Posterior cingulate gyrus (tissue), 11 donors: ENCODE results near the gene IP6K1.

Source experiments
- DNase-seq, 10 donors: peaks; one replicate each; pipeline versions ENCODE4 v3.0.0 to v3.0.0-alpha.2; 2020 to 2021; ENCODE audit warnings: mixed read lengths in 3 of 10
- intact Hi-C: fragments of 100-400 bp; cut with DNase I; formaldehyde crosslinking; loops from one replicate; pipeline ENCODE4 v1.15.1; 2023

IP6K1 gene

GRCh38 chr3:49681543-49681942 is 104.8 kb downstream of the IP6K1 start:
- peak in 1 of 10 donors; percentile 75 for DNase-seq
- intact Hi-C loops = no loop called here

GRCh38 chr3:49681232-49681522 is 105.2 kb downstream of the IP6K1 start:
- intact Hi-C loops = no loop called here

GRCh38 chr3:49680493-49681231 is 105.7 kb downstream of the IP6K1 start:
- intact Hi-C loops = no loop called here
- DNase-seq = peak in 4 of 10 donors; percentile 35 to 84 (median 65)

More at GRCh38 chr3:49681232-49681522, 105.2 kb downstream of the IP6K1 start:
- no peak for DNase-seq

GRCh38 chr3:49675912-49676311 is 110.4 kb downstream of the IP6K1 start:
- intact Hi-C loops = no loop called here

GRCh38 chr3:49674497-49674983 is 111.8 kb downstream of the IP6K1 start:
- intact Hi-C loops = no loop called here
- no peak for DNase-seq

More at GRCh38 chr3:49675912-49676311, 110.4 kb downstream of the IP6K1 start:
- peak in 1 of 10 donors; percentile 65 for DNase-seq
